HG03103 (cell line): Measurements from ENCODE around the gene CHMP3.
"Not testable (repeated sequence)": the region's sequence is repeated elsewhere in the genome, so short reads cannot be mapped to it uniquely, and the experiment has no call there.

Source experiments
- ATAC-seq: cut with Tn5 transposase; IDR thresholded peaks from one replicate; pipeline ENCODE4 v1.9.1; 2021; ENCODE audit warnings: low read depth; ENCODE audit not compliant: unreplicated experiment

CHMP3 gene

GRCh38 chr2:86512892-86513291 lies 50.4 kb downstream of the CHMP3 start:
- no peak for ATAC-seq

DNA sequence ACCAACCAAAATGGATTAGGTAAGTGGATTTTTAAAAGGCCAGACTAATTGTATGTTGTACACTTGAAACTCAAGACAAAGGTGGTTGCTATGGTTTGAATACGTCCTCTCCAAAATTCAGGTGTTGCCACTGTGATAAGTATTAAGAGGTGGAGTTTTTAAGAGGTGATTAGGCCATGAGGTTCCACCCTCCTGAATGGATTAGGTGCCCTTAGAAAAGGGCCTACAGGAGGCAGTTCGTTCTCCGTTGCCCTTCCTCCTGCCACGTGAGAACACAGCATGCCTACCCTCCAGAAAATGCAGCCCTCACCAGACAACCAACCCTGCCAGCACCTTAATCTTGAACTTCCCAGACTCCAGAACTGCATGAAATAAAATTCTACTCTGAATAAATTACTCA lies 51.2 kb downstream of the CHMP3 start:
- ATAC-seq: no peak

DNA sequence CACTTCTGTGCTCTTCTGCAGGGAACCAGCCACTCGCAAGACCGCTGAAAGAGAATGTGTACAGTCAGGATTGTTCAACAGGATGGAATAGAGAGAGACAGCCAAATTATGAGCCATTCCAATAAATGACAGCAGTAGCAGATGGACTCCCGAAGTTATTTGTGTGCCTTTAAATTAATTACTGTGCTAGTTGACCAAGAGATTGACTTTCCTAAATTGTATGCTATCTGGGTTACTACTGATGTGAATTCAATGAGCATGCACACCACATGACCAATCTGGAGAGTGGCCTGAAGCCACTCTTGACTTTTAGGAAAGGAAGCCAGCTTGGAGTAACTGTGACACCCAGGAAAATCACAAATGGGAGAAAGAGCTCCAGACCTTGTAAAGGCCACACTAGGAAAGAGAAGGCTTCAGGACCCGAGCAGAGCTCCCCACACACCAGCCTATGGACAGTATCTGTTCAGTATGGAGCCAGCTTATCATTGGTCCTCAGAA lies 52.8 kb downstream of the CHMP3 start:
- no peak for ATAC-seq

- ATAC-seq: no peak
Measured at GRCh38 chr2:86507600-86507999, 55.6 kb downstream of the CHMP3 start.

DNA sequence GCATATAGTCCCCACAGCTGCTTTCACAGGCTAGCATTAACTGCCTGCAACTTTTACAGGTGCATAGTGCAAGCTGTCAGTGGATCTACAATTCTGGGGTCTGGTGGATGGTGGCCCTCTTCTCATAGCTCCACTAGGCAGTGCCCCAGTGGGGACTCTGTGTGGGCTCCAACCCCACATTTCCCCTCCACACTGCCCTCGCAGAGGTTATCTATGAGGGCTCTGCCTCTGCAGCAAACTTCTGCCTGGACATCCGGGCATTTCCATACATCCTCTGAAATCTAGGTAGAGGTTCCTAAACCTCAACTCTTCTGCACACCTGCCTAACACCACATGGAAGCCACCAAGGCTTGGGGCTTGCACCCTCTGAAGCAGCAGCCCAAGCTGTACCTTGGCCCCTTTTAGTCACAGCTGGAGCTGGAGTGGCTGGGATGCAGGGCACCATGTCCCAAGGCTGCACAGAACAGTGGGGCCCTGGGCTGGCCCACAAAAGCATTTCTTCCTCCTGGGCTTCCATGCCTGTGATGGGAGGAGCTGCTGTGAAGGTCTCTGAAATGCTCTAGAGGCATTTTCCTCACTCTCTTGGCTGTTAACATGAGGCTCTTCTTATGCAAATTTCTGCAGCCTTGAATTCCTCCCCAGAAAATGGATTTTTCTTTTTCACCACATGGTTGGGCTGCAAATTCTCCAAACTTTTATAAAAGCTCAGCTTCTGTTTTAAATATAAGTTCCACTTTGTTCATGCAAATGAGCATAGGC lies 62.7 kb downstream of the CHMP3 start:
- no peak for ATAC-seq

DNA sequence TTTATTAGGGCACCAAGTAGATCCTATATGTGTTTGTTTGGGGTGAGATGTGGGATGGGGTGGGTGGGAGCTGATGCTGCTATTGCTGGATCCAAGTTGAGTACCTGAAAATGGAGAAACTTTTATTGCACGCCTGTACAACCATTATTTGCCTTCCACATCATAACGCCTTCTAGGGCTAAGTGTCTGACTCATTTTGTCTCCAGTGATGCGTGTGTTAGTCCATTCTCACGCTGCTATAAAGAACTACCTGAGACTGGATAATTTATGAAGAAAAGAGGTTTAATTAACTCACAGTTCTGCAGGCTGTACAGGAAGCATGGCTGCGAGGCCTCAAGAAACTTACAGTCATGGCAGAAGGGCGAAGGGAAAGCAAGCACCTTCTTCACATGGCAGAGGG lies 63.9 kb downstream of the CHMP3 start:
- no peak for ATAC-seq

- no peak for ATAC-seq
Measured at GRCh38 chr2:86498468-86499260, 64.6 kb downstream of the CHMP3 start.

DNA sequence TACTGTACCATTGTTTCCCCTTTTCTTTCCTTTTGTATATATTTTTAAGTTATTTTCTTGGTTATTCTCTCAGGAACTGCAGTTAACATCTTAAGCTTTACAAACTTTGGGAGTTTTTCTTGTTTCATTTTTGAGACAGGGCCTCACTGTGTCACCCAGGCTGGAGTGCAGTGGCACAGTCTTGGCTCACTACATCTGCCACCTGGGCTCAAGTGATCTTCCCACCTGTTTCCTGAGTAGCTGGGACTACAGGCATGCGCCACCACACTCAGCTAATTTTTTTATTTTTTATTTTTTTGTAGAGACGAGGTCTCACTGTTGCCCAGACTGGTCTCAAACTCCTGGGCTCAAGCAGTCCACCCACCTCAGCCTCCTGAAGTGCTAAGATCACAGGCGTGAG lies 66.9 kb downstream of the CHMP3 start:
- ATAC-seq: not testable (repeated sequence)

DNA sequence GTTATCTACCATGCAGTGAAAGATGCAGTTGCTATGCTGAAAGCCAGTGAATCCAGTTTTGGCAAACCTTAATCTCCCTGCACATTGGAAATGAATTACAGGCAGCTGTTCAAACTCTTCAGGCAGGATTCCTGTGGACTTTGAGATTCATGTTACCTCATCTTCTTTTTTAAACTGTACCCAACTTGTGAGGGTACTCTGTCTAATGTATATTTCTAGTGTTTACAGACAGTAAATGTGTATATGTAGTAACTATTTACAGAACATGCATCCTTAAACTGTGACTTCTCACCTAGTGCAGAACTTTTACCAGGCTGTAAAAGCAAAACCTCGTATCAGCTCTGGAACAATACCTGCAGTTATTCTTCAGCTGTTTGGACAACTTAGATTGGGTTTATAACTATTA lies 71.2 kb downstream of the CHMP3 start:
- ATAC-seq: no peak

DNA sequence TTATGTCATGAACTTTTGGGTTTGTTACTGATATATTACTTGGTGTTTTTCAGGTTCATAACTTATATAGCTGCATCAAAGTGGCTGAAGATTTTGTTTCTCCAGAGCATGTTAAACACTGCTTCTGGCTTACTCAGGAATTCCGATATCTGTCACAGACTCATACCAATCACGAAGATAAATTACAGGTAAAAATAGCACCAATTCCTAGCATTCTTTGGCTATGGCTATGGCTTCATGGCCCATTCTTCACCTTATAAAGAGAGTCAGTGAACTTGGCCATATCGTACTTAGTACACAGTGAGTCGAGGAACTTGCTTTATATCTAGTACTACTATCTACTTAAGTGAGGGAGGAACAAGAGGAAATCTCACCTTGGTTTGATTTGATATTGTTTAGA lies 72.2 kb downstream of the CHMP3 start:
- no peak for ATAC-seq

GRCh38 chr2:86490245-86490644 lies 73.0 kb downstream of the CHMP3 start:
- no peak for ATAC-seq

DNA sequence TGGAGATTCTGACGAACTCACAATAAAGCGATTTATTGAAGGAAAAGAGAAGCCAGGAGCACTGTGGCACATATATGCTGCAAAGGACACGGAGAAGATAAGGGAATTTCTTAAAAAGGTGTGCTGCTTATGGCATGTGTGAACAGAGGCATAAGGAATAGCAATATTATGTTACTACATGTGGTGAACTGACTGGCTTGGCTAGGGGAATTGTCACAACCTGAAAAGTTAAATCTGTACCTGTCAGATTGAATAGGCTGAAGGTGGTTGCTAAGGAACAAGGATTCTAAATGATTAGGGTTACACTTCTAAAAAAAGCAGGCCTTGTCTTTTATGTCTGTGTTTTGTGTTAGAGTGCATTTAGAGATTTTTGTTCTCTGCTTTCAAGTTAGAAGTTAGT lies 73.7 kb downstream of the CHMP3 start:
- no peak for ATAC-seq

DNA sequence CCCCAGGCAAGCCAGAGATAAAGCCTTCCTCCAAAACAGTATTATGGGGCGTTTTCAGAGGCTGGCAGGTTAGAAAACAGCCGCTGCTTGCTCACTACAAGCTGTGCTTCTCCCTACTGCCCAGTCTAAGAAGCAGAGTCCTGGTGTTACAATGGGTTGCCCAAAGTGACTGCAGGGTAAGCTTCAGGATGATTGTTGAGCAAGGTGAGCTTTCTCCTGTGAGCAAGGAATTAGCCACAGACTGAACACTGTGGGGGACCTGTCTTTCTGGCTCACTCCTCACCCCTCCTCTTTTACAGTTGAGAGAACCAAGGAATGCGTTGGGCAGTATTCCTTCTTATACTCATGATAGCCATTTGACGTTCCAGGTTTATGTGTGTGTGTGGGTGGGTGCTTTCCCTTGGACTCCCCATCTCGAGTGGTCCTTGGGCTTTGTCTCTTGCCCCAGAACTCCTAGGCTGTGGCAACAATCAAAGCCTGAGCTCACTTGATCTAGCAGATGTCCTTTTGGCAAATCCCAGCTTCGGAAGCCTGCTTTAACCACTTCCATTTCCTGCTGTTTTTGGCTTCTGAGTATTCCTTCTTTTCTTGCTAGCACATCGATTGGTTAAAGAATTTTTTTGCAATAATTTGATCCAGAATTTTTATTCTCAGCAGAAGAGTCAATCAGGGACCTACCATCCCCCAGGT lies 74.5 kb downstream of the CHMP3 start:
- ATAC-seq: no peak

GRCh38 chr2:86487062-86487461 lies 76.2 kb downstream of the CHMP3 start:
- no peak for ATAC-seq

GRCh38 chr2:86485802-86486201 lies 77.4 kb downstream of the CHMP3 start:
- ATAC-seq: no peak

GRCh38 chr2:86485103-86485502 lies 78.1 kb downstream of the CHMP3 start:
- no peak for ATAC-seq

DNA sequence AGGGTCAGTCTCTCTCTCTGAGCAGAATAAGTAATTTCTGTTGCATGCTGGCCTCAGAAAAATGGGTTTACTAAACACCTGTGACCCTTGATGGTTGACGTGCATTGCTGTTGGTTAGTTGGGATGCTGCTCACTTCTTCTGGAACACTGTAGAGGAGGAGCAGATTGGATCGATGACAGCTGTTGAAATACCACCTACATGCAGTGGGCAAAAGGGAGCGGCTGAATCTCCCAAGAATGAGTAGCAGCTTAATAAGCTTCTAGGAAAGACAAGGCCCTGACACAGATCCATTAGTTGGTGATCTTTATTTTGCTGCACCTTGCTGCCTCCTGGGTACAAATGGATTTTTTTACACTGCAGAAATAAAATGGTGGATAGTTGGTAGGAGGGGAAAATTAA lies 78.9 kb downstream of the CHMP3 start:
- ATAC-seq: no peak

GRCh38 chr2:86482034-86482433 lies 81.2 kb downstream of the CHMP3 start:
- ATAC-seq: no peak

DNA sequence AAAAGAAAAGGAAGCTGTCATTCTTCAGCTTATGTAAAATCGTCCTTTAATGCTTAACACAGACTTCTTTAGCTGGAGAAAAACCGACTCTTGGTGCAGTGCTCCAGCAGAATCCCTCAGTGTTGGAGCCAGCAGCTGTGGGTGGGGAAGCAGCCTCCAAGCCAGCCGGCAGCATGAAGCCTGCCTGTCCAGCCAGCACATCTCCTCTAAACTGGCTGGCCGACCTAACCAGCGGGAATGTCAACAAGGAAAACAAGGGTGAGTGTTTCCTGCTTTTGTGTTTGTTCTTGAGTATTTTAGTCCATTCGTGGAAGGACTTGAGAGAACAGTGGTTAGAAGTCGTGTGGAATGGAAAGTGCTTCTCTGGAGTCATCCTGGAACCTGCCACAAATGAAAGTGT lies 83.1 kb downstream of the CHMP3 start:
- ATAC-seq: no peak

- no peak for ATAC-seq
Measured at GRCh38 chr2:86477349-86477748, 85.9 kb downstream of the CHMP3 start.

- no peak for ATAC-seq
Measured at GRCh38 chr2:86476918-86477317, 86.3 kb downstream of the CHMP3 start.
